Central memory CD8-positive, alpha-beta T cell (primary cell): ENCODE data around the gene AP5Z1.

Source experiments
- ATAC-seq: fragments of 150-1000 bp; cut with Tn5 transposase; replicated peaks from 2 replicates; pipeline ENCODE4 v1.10.0; 2022; ENCODE audit warnings: mild to moderate bottlenecking, moderate FRiP score, moderate number of reproducible peaks; ENCODE audit not compliant: poor library complexity, severe bottlenecking; ENCODE audit errors: extremely low read depth
- DNase-seq, 2 donors: peaks; one replicate each; pipeline ENCODE4 v3.0.0; 2021; ENCODE audit warnings: low spot score in 2 of 2
- H3K27ac Mint-ChIP-seq: one replicate; pipeline ENCODE4 v1.8.0; 2022; ENCODE audit warnings: low read depth, mild to moderate bottlenecking, moderate library complexity, mixed read lengths
- H3K27me3 Mint-ChIP-seq: one replicate; pipeline ENCODE4 v1.8.0; 2022; ENCODE audit warnings: mixed read lengths
- H3K36me3 Mint-ChIP-seq: one replicate; pipeline ENCODE4 v1.8.0; 2022; ENCODE audit warnings: mild to moderate bottlenecking, moderate library complexity, mixed read lengths; ENCODE audit not compliant: insufficient read depth
- H3K4me1 Mint-ChIP-seq: one replicate; pipeline ENCODE4 v1.8.0; 2022; ENCODE audit warnings: mixed read lengths
- H3K4me3 Mint-ChIP-seq: one replicate; pipeline ENCODE4 v1.8.0; 2022; ENCODE audit warnings: mild to moderate bottlenecking, moderate library complexity, mixed read lengths
- H3K9me3 Mint-ChIP-seq: one replicate; pipeline ENCODE4 v1.8.0; 2022; ENCODE audit warnings: mixed read lengths

AP5Z1 gene

GRCh38 chr7:4833176-4833575 lies 57.8 kb downstream of the AP5Z1 start:
- ATAC-seq (no peak), DNase-seq (no peak)
- no peaks in the 10 kb centered on the region for H3K4me1 Mint-ChIP-seq
- H3K27me3 Mint-ChIP-seq = no peaks in the 10 kb centered on the region
- H3K4me3 Mint-ChIP-seq = no peak overlapping the region
- H3K36me3 Mint-ChIP-seq = peaks cover 5% of the 10 kb centered on the region
- H3K27ac Mint-ChIP-seq = no peak overlapping the region
- H3K9me3 Mint-ChIP-seq = no peaks in the 10 kb centered on the region

- H3K4me1 Mint-ChIP-seq = no peaks in the 10 kb centered on the region
- no peaks in the 10 kb centered on the region for H3K9me3 Mint-ChIP-seq
- no peaks in the 10 kb centered on the region for H3K27me3 Mint-ChIP-seq
- H3K36me3 Mint-ChIP-seq = peaks cover 5% of the 10 kb centered on the region
- ATAC-seq (no peak), DNase-seq (no peak)
- no peak overlapping the region for H3K27ac Mint-ChIP-seq
- H3K4me3 Mint-ChIP-seq = no peak overlapping the region
These were observed 58.5 kb downstream of the AP5Z1 start for GRCh38 chr7:4833691-4834600.

GRCh38 chr7:4834601-4835397 lies 59.4 kb downstream of the AP5Z1 start:
- no peak for DNase-seq
- no peak for ATAC-seq
- no peak overlapping the region for H3K4me3 Mint-ChIP-seq
- H3K4me1 Mint-ChIP-seq = no peaks in the 10 kb centered on the region
- H3K27ac Mint-ChIP-seq = no peak overlapping the region
- peaks cover 5% of the 10 kb centered on the region for H3K36me3 Mint-ChIP-seq
- H3K27me3 Mint-ChIP-seq = no peaks in the 10 kb centered on the region
- H3K9me3 Mint-ChIP-seq = no peaks in the 10 kb centered on the region

- no peaks in the 10 kb centered on the region for H3K27me3 Mint-ChIP-seq
These were observed 60.2 kb downstream of the AP5Z1 start for GRCh38 chr7:4835398-4836205.

GRCh38 chr7:4836206-4836661 lies 60.8 kb downstream of the AP5Z1 start:
- no peak for DNase-seq
- Mint-ChIP-seq H3K9me3 (no peaks in the 10 kb centered on the region), H3K4me1 (no peaks in the 10 kb centered on the region), H3K27ac (no peak overlapping the region), H3K4me3 (no peak overlapping the region), H3K27me3 (no peaks in the 10 kb centered on the region), H3K36me3 (peaks cover 2% of the 10 kb centered on the region)
- no peak for ATAC-seq

More at GRCh38 chr7:4835398-4836205, 60.2 kb downstream of the AP5Z1 start:
- DNase-seq = no peak
- H3K4me1 Mint-ChIP-seq = no peaks in the 10 kb centered on the region
- no peaks in the 10 kb centered on the region for H3K9me3 Mint-ChIP-seq
- H3K36me3 Mint-ChIP-seq = peaks cover 2% of the 10 kb centered on the region
- ATAC-seq = no peak
- no peak overlapping the region for H3K27ac Mint-ChIP-seq
- H3K4me3 Mint-ChIP-seq = no peak overlapping the region

GRCh38 chr7:4837041-4837802 lies 61.8 kb downstream of the AP5Z1 start:
- no peak overlapping the region for H3K27ac Mint-ChIP-seq
- H3K27me3 Mint-ChIP-seq = peaks cover 4% of the 10 kb centered on the region
- DNase-seq (no peak), ATAC-seq (no peak)
- H3K4me3 Mint-ChIP-seq = no peak overlapping the region
- H3K9me3 Mint-ChIP-seq = no peaks in the 10 kb centered on the region
- no peaks in the 10 kb centered on the region for H3K4me1 Mint-ChIP-seq
- H3K36me3 Mint-ChIP-seq = peaks cover 2% of the 10 kb centered on the region

GRCh38 chr7:4837803-4838625 lies 62.6 kb downstream of the AP5Z1 start:
- Mint-ChIP-seq H3K27me3 (peaks cover 11% of the 10 kb centered on the region), H3K4me3 (no peak overlapping the region), H3K36me3 (peaks cover 2% of the 10 kb centered on the region), H3K4me1 (no peaks in the 10 kb centered on the region), H3K27ac (no peak overlapping the region), H3K9me3 (no peaks in the 10 kb centered on the region)
- ATAC-seq (no peak), DNase-seq (no peak)

- Mint-ChIP-seq H3K36me3 (no peaks in the 10 kb centered on the region), H3K27me3 (peaks cover 11% of the 10 kb centered on the region), H3K4me1 (no peaks in the 10 kb centered on the region), H3K27ac (no peak overlapping the region), H3K9me3 (no peaks in the 10 kb centered on the region), H3K4me3 (no peak overlapping the region)
- no peak for ATAC-seq
- no peak for DNase-seq
These were observed 63.4 kb downstream of the AP5Z1 start for GRCh38 chr7:4838626-4839334.

GRCh38 chr7:4840079-4840501 lies 64.7 kb downstream of the AP5Z1 start:
- no peak for DNase-seq
- H3K9me3 Mint-ChIP-seq = no peaks in the 10 kb centered on the region
- H3K4me3 Mint-ChIP-seq = no peak overlapping the region
- H3K27me3 Mint-ChIP-seq = peaks cover 15% of the 10 kb centered on the region
- H3K36me3 Mint-ChIP-seq = no peaks in the 10 kb centered on the region
- no peak for ATAC-seq
- H3K4me1 Mint-ChIP-seq = no peaks in the 10 kb centered on the region
- H3K27ac Mint-ChIP-seq = no peak overlapping the region
